22Rv1 (cell line): ENCODE data around the gene SYNE1.

Experiments used
- ZFX ChIP-seq: fragments of 450-650 bp; IDR thresholded peaks from 2 replicates; pipeline ENCODE4 v1.6.1; 2017; ENCODE audit warnings: antibody characterized with exemption, borderline replicate concordance
- TF ChIP-seq, protein P1 (sequence below): fragments of 450-650 bp; IDR thresholded peaks from 2 replicates; pipeline ENCODE4 v1.5.1; 2017; ENCODE audit warnings: mild to moderate bottlenecking

DNA sequence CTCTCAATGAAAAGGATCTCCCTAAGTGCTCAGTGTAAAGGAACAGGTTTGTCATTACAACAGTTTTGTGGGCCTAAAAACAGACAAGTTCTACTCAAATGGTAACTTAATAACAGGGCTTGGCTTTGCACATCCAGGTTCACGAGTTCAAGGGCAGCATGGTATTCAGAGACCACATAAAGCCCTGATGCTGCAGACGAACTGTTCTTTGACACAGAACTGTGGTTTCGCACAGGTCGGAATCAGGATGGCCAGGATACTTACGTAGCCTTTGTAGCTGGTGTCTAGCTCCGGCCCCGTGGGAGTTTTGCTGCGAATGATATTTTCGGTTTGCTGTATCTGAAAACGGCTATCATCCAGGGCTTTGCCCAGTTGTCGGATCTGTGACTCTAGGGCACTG, 493.8 kb downstream of the SYNE1 start:
- TF ChIP-seq, protein P1, sequence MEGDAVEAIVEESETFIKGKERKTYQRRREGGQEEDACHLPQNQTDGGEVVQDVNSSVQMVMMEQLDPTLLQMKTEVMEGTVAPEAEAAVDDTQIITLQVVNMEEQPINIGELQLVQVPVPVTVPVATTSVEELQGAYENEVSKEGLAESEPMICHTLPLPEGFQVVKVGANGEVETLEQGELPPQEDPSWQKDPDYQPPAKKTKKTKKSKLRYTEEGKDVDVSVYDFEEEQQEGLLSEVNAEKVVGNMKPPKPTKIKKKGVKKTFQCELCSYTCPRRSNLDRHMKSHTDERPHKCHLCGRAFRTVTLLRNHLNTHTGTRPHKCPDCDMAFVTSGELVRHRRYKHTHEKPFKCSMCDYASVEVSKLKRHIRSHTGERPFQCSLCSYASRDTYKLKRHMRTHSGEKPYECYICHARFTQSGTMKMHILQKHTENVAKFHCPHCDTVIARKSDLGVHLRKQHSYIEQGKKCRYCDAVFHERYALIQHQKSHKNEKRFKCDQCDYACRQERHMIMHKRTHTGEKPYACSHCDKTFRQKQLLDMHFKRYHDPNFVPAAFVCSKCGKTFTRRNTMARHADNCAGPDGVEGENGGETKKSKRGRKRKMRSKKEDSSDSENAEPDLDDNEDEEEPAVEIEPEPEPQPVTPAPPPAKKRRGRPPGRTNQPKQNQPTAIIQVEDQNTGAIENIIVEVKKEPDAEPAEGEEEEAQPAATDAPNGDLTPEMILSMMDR, result no peak
- no peak for TF ChIP-seq ZFX
